ENCODE measurements around the gene TRAPPC11.

The TRAPPC11 gene

GRCh38 chr4:183657564-183657963 is 1.5 kb upstream of the TRAPPC11 start:
- Histone ChIP-seq H3K27me3 (ENCODE audit: control insufficient read depth, insufficient read depth, low read length) (no peaks in the 10 kb centered on the region), H3K4me3 (ENCODE audit: low read length) (no peak overlapping the region), H3K36me3 (ENCODE audit: control insufficient read depth, insufficient read depth, low read length) (no peaks in the 10 kb centered on the region), H3K9ac (ENCODE audit: low read length) (no peak overlapping the region), H3K4me1 (ENCODE audit: control insufficient read depth, insufficient read depth, low read length) (peaks cover 5% of the 10 kb centered on the region), H3K27ac (ENCODE audit: low read depth, low read length) (no peak overlapping the region)

GRCh38 chr4:183658362-183659028 is 598 bp upstream of the TRAPPC11 start:
- peak overlapping the region; percentile 94 for H3K27ac ChIP-seq (ENCODE audit: low read depth, low read length)
- peak overlapping the region; percentile 46 for H3K9ac ChIP-seq (ENCODE audit: low read length)
- no peaks in the 10 kb centered on the region for H3K27me3 ChIP-seq (ENCODE audit: control insufficient read depth, insufficient read depth, low read length)
- H3K4me3 ChIP-seq (ENCODE audit: low read length): peak overlapping the region; percentile 67
- H3K36me3 ChIP-seq (ENCODE audit: control insufficient read depth, insufficient read depth, low read length): no peaks in the 10 kb centered on the region
- peaks cover 5% of the 10 kb centered on the region for H3K4me1 ChIP-seq (ENCODE audit: control insufficient read depth, insufficient read depth, low read length)

- Histone ChIP-seq H3K27ac (ENCODE audit: low read depth, low read length) (peak overlapping the region; percentile 94), H3K27me3 (ENCODE audit: control insufficient read depth, insufficient read depth, low read length) (no peaks in the 10 kb centered on the region), H3K9ac (ENCODE audit: low read length) (peak overlapping the region; percentile 63), H3K36me3 (ENCODE audit: control insufficient read depth, insufficient read depth, low read length) (no peaks in the 10 kb centered on the region), H3K4me1 (ENCODE audit: control insufficient read depth, insufficient read depth, low read length) (peaks cover 5% of the 10 kb centered on the region), H3K4me3 (ENCODE audit: low read length) (peak overlapping the region; percentile 67)
Measured at GRCh38 chr4:183659872-183660242, 764 bp downstream of the TRAPPC11 start.

- H3K27me3 ChIP-seq (ENCODE audit: control insufficient read depth, insufficient read depth, low read length): no peaks in the 10 kb centered on the region
- H3K27ac ChIP-seq (ENCODE audit: low read depth, low read length): no peak overlapping the region
- no peak overlapping the region for H3K4me3 ChIP-seq (ENCODE audit: low read length)
- no peak overlapping the region for H3K9ac ChIP-seq (ENCODE audit: low read length)
- no peaks in the 10 kb centered on the region for H3K4me1 ChIP-seq (ENCODE audit: control insufficient read depth, insufficient read depth, low read length)
- H3K36me3 ChIP-seq (ENCODE audit: control insufficient read depth, insufficient read depth, low read length): peaks cover 12% of the 10 kb centered on the region
Measured at GRCh38 chr4:183666088-183666487, 7.0 kb downstream of the TRAPPC11 start.

GRCh38 chr4:183670251-183670650 is 11.2 kb downstream of the TRAPPC11 start:
- H3K27ac ChIP-seq (ENCODE audit: low read depth, low read length): no peak overlapping the region
- peaks cover 12% of the 10 kb centered on the region for H3K36me3 ChIP-seq (ENCODE audit: control insufficient read depth, insufficient read depth, low read length)
- H3K27me3 ChIP-seq (ENCODE audit: control insufficient read depth, insufficient read depth, low read length): no peaks in the 10 kb centered on the region
- H3K4me3 ChIP-seq (ENCODE audit: low read length): no peak overlapping the region
- H3K9ac ChIP-seq (ENCODE audit: low read length): no peak overlapping the region
- H3K4me1 ChIP-seq (ENCODE audit: control insufficient read depth, insufficient read depth, low read length): no peaks in the 10 kb centered on the region

GRCh38 chr4:183670960-183671555 is 12.0 kb downstream of the TRAPPC11 start:
- Histone ChIP-seq H3K9ac (ENCODE audit: low read length) (no peak overlapping the region), H3K27ac (ENCODE audit: low read depth, low read length) (no peak overlapping the region), H3K27me3 (ENCODE audit: control insufficient read depth, insufficient read depth, low read length) (no peaks in the 10 kb centered on the region), H3K4me3 (ENCODE audit: low read length) (no peak overlapping the region), H3K4me1 (ENCODE audit: control insufficient read depth, insufficient read depth, low read length) (no peaks in the 10 kb centered on the region), H3K36me3 (ENCODE audit: control insufficient read depth, insufficient read depth, low read length) (peaks cover 11% of the 10 kb centered on the region)

- Histone ChIP-seq H3K36me3 (ENCODE audit: control insufficient read depth, insufficient read depth, low read length) (peaks cover 8% of the 10 kb centered on the region), H3K27ac (ENCODE audit: low read depth, low read length) (no peak overlapping the region), H3K27me3 (ENCODE audit: control insufficient read depth, insufficient read depth, low read length) (no peaks in the 10 kb centered on the region)
Measured at GRCh38 chr4:183674153-183674552, 15.1 kb downstream of the TRAPPC11 start.

GRCh38 chr4:183675625-183676024 is 16.5 kb downstream of the TRAPPC11 start:
- Histone ChIP-seq H3K4me3 (ENCODE audit: low read length) (no peak overlapping the region), H3K27me3 (ENCODE audit: control insufficient read depth, insufficient read depth, low read length) (no peaks in the 10 kb centered on the region), H3K9ac (ENCODE audit: low read length) (no peak overlapping the region), H3K27ac (ENCODE audit: low read depth, low read length) (no peak overlapping the region), H3K4me1 (ENCODE audit: control insufficient read depth, insufficient read depth, low read length) (no peaks in the 10 kb centered on the region), H3K36me3 (ENCODE audit: control insufficient read depth, insufficient read depth, low read length) (peaks cover 3% of the 10 kb centered on the region)

More at GRCh38 chr4:183674153-183674552, 15.1 kb downstream of the TRAPPC11 start:
- Histone ChIP-seq H3K4me3 (ENCODE audit: low read length) (no peak overlapping the region), H3K9ac (ENCODE audit: low read length) (no peak overlapping the region), H3K4me1 (ENCODE audit: control insufficient read depth, insufficient read depth, low read length) (no peaks in the 10 kb centered on the region)

GRCh38 chr4:183681119-183681518 is 22.0 kb downstream of the TRAPPC11 start:
- no peaks in the 10 kb centered on the region for H3K4me1 ChIP-seq (ENCODE audit: control insufficient read depth, insufficient read depth, low read length)
- no peak overlapping the region for H3K27ac ChIP-seq (ENCODE audit: low read depth, low read length)
- H3K4me3 ChIP-seq (ENCODE audit: low read length): no peak overlapping the region
- no peaks in the 10 kb centered on the region for H3K27me3 ChIP-seq (ENCODE audit: control insufficient read depth, insufficient read depth, low read length)
- H3K36me3 ChIP-seq (ENCODE audit: control insufficient read depth, insufficient read depth, low read length): peaks cover 14% of the 10 kb centered on the region
- H3K9ac ChIP-seq (ENCODE audit: low read length): no peak overlapping the region

GRCh38 chr4:183686461-183686860 is 27.4 kb downstream of the TRAPPC11 start:
- H3K27me3 ChIP-seq (ENCODE audit: control insufficient read depth, insufficient read depth, low read length): no peaks in the 10 kb centered on the region
- no peak overlapping the region for H3K4me3 ChIP-seq (ENCODE audit: low read length)
- H3K4me1 ChIP-seq (ENCODE audit: control insufficient read depth, insufficient read depth, low read length): no peaks in the 10 kb centered on the region
- peaks cover 15% of the 10 kb centered on the region for H3K36me3 ChIP-seq (ENCODE audit: control insufficient read depth, insufficient read depth, low read length)
- H3K9ac ChIP-seq (ENCODE audit: low read length): no peak overlapping the region
- H3K27ac ChIP-seq (ENCODE audit: low read depth, low read length): no peak overlapping the region

- Histone ChIP-seq H3K4me1 (ENCODE audit: control insufficient read depth, insufficient read depth, low read length) (no peaks in the 10 kb centered on the region), H3K36me3 (ENCODE audit: control insufficient read depth, insufficient read depth, low read length) (peaks cover 21% of the 10 kb centered on the region), H3K4me3 (ENCODE audit: low read length) (no peak overlapping the region), H3K9ac (ENCODE audit: low read length) (no peak overlapping the region), H3K27ac (ENCODE audit: low read depth, low read length) (no peak overlapping the region), H3K27me3 (ENCODE audit: control insufficient read depth, insufficient read depth, low read length) (no peaks in the 10 kb centered on the region)
Measured at GRCh38 chr4:183688216-183688615, 29.1 kb downstream of the TRAPPC11 start.

- H3K9ac ChIP-seq (ENCODE audit: low read length): no peak overlapping the region
- H3K27me3 ChIP-seq (ENCODE audit: control insufficient read depth, insufficient read depth, low read length): no peaks in the 10 kb centered on the region
- H3K4me1 ChIP-seq (ENCODE audit: control insufficient read depth, insufficient read depth, low read length): no peaks in the 10 kb centered on the region
- no peak overlapping the region for H3K4me3 ChIP-seq (ENCODE audit: low read length)
- peaks cover 22% of the 10 kb centered on the region for H3K36me3 ChIP-seq (ENCODE audit: control insufficient read depth, insufficient read depth, low read length)
- H3K27ac ChIP-seq (ENCODE audit: low read depth, low read length): no peak overlapping the region
Measured at GRCh38 chr4:183691006-183691405, 31.9 kb downstream of the TRAPPC11 start.

GRCh38 chr4:183691897-183692296 is 32.8 kb downstream of the TRAPPC11 start:
- Histone ChIP-seq H3K9ac (ENCODE audit: low read length) (no peak overlapping the region), H3K27me3 (ENCODE audit: control insufficient read depth, insufficient read depth, low read length) (no peaks in the 10 kb centered on the region), H3K27ac (ENCODE audit: low read depth, low read length) (no peak overlapping the region), H3K36me3 (ENCODE audit: control insufficient read depth, insufficient read depth, low read length) (peaks cover 28% of the 10 kb centered on the region), H3K4me1 (ENCODE audit: control insufficient read depth, insufficient read depth, low read length) (no peaks in the 10 kb centered on the region), H3K4me3 (ENCODE audit: low read length) (no peak overlapping the region)
